Fibroblast of mammary gland (primary cell): ENCODE results near the gene ISG20L2.

Experiments
- DNase-seq: peaks from one replicate; pipeline ENCODE4 v3.0.0-alpha.2; 2010; ENCODE audit warnings: low read depth
- H3K4me3 ChIP-seq: 2 replicates; pipeline ENCODE4 v1.5.1; 2011; ENCODE audit warnings: low read depth, mild to moderate bottlenecking, low read length, moderate library complexity; ENCODE audit not compliant: control insufficient read depth
- TF ChIP-seq, protein P1 (sequence below): conservative IDR thresholded peaks from 2 replicates; pipeline ENCODE4 v1.5.1; 2011; ENCODE audit warnings: low read depth, low read length, inconsistent platforms; ENCODE audit not compliant: control insufficient read depth, insufficient read depth

The ISG20L2 gene

DNA sequence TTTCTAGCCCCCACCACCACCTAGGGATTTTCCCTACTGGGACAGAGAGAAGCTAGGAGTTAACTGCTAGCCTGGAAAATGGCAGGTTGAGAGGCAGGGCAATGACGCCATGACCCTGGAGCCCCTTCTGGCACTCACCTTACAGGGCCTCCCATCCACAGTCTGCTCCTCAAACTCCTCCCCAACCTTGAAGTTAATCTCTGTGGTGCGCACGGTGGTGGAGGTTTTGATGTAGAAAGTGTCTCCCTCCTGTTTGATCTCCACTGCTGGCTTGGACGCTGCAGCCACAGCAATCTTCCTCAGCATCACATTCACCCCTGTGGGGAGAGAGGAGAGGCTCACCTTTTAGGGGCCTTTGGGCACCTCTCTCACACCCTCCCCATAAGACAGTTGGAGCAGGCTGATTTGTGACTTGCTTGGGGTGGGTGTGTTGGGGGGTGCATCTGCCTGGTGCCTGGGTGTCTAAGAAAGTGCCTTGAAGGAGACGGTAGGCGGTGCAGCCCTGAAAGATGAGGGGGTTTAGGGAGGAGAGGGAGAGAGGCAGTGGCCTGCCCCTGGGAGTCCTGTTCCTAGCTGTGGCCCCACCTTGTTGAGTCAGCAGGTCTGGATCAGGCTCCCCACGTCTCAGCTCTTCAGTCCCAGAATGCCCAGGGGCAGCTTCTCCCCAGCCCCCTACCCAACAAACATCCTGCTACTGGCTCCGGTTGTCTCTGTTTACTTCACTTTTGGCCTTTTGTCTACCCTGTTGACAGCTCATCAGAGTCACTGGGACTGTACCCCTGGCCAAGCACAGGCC is 27.6 kb downstream of the ISG20L2 start:
- no peak for DNase-seq
- H3K4me3 ChIP-seq: no peak overlapping the region
- TF ChIP-seq, protein P1, sequence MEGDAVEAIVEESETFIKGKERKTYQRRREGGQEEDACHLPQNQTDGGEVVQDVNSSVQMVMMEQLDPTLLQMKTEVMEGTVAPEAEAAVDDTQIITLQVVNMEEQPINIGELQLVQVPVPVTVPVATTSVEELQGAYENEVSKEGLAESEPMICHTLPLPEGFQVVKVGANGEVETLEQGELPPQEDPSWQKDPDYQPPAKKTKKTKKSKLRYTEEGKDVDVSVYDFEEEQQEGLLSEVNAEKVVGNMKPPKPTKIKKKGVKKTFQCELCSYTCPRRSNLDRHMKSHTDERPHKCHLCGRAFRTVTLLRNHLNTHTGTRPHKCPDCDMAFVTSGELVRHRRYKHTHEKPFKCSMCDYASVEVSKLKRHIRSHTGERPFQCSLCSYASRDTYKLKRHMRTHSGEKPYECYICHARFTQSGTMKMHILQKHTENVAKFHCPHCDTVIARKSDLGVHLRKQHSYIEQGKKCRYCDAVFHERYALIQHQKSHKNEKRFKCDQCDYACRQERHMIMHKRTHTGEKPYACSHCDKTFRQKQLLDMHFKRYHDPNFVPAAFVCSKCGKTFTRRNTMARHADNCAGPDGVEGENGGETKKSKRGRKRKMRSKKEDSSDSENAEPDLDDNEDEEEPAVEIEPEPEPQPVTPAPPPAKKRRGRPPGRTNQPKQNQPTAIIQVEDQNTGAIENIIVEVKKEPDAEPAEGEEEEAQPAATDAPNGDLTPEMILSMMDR: no peak

DNA sequence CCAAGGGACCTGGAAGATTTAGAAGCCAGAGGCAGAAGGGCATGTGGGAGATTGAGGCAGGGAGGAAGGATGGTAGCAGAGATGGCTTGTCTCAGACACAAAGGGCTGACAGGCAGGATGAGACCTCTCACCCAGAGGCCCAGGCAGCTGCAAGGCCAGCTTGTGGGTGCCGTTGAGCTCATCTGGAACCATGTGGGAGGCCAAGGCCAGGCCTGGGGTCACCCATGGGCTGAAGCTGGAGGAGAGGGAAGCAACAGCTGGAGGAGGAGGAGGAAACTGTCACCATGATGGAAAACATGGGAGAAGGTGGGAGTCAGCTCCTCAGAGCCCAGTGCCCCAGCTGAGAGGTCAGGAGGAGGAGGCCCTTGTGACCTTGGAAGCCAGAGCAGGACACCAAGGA is 29.6 kb downstream of the ISG20L2 start:
- TF ChIP-seq, protein P1: no peak
- DNase-seq: no peak

DNA sequence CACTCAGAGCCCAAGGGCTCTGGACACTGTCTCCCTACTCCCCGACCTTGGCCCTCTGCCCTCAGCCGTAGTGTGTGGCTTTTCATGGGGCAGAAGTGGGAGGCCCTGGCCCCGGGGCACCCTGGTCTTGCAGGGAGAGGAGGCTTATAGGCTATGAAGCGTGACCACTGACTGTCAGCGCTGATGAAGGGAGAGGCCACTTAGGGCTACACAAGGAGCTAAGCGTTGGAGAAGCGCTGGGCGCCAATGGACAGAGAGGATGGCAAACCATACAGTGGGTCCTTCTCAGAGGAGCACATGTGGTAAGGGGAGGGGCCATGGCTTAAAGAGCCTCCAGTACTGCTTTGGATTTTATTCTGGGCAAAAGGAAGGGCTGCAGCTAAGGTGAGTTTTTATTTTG is 31.1 kb downstream of the ISG20L2 start:
- DNase-seq: no peak
- TF ChIP-seq, protein P1: no peak
- no peak overlapping the region for H3K4me3 ChIP-seq

More for the DNA sequence above, 29.6 kb downstream of the ISG20L2 start:
- H3K4me3 ChIP-seq: no peak overlapping the region

DNA sequence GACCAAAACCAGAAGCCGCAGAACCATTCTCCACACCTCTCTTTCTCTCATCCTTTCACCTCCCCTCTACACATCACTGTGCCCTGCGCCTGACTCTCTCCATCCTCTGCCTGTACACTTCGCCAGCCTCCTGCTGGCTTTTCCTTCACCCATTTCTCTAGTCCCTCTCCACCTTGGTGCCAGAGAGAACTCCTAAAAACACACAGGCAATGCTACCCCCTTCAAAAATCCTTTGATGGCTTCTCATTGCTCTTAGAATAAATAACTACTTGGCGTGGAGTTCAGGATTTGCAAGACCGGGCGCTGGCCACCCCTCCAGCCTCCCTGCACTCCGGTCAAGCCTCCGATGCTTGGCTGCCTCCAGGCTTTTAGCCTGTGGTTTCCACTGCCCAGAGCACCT is 31.8 kb downstream of the ISG20L2 start:
- no peak overlapping the region for H3K4me3 ChIP-seq
- TF ChIP-seq, protein P1: no peak
- no peak for DNase-seq

DNA sequence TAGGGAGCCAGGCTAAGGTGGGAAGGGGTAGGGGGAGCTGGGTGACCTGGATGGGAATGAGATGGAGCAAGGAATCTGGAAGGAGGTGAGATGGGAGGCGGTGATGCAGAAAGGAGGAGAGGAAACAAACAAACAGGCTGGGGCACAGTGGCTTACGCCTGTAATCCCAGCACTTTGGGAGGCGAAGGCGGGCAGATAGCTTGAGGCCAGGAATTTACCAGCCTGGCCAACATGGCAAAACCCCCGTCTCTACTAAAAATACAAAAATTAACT is 33.9 kb downstream of the ISG20L2 start:
- TF ChIP-seq, protein P1: no peak
- DNase-seq: no peak
- H3K4me3 ChIP-seq: no peak overlapping the region

DNA sequence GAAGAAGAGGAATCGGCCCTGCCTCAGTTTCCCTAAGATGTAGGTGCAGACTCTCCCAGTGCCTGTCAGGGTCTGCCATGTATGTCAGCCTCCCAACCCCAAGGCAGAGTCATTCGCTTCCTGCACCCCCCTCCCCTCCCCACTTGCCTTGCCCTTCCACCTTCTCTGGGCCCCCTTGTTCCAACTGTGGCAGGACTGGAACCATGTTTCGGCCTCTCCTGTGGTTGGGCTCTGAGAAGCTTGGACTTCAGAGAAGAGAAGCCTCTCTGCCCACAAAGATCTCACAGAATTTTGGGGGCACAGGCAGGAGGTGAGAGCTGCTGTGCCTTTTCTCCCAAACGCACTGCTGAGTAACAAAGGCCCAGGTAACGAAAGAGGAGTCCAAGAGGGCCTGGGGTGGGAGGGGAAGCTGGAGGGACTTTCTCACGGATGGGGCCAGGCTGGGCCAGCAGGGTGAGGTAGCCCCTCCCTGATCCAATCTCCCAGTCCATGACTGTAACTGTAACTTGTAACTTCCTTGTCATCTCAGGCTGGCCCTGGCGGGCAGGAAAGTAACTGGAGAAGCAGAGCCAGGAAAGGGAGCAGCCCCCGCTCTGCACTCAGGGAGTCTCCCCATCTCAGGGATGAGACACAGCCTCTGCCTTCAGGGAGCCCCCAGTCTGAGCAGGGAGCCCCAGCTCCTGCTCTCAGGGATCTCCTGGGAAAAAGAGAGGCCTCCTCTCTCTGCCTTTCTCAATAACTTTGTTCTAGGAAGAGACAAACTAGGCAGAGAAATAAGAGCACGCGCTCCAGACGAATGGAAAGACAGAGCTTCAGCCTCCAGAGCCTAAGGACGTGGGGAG is 34.5 kb downstream of the ISG20L2 start:
- DNase-seq: no peak
- no peak overlapping the region for H3K4me3 ChIP-seq
- TF ChIP-seq, protein P1: no peak
